ELF-1 (cell line): Measurements from ENCODE around the gene ATP5MK.
"Not testable (repeated sequence)": the region's sequence is repeated elsewhere in the genome, so short reads cannot be mapped to it uniquely, and the experiment has no call there.

Source experiments
- DNase-seq: peaks from one replicate; pipeline ENCODE4 v3.0.0-alpha.2; 2016; ENCODE audit warnings: low read depth, low spot score

The ATP5MK gene, protein sequence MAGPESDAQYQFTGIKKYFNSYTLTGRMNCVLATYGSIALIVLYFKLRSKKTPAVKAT

DNA sequence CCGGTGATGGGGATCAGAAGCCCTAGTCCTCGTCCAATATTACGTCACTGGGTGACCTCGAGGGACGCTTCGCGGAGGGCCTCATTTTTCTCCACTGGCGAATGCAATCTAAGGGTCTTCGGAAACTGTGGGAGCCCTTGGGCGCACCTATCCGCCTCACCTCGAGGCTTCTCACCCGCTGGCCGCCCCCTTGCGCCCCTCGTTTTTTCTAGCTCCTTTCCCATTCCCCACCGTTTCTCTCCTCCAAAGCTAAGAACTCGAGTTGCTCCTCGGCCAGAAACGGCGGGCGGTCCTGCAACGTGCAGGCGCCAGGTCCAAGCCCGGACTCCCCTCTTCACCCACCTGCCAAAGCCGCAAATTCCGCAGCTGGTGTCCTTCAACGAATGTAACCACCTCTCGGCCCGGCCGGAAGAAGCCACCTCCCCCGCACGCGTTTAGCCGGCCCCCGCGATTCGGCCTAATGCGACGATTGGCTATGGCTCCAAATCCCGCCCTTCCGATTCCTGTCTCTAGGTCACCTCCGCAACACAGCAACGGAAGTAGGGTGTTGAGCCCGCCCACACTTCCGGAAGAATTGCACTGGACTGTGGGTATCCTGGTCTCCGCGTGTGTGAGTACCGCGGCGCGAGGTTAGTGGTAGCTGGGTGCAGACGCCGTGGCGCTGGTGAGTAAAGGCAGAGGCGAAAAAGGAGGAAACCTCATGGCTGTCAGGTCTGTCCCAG is at the start of gene ATP5MK, which contains the start of gene PDCD11:
ATP5MK (minus strand) TSS at position 409 of the 722 bp plus-strand sequence. CDS start 4,018 bp downstream, outside the sequence.
PDCD11 (plus strand) TSS at position 560 of the 722 bp plus-strand sequence. CDS start 1,801 bp downstream, outside the sequence.
- peak; percentile 99 for DNase-seq

DNA sequence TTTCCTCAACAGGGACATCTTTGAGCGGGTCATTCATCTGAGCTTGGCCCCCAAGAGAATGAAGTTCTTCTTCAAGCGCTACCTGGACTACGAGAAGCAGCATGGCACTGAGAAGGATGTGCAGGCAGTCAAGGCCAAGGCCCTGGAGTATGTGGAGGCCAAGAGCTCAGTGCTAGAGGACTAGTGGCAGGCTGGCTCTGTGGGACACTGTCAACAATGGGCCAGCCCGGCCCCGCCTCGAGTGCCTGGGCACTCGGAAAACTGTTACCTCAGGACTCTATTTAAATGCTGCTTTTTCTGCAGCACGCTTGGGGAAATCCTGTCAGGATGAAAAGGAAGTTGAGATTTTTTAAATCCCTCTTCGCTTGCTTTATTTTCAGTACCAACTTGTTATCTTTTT is 49.1 kb upstream of the ATP5MK start:
- no peak for DNase-seq

DNA sequence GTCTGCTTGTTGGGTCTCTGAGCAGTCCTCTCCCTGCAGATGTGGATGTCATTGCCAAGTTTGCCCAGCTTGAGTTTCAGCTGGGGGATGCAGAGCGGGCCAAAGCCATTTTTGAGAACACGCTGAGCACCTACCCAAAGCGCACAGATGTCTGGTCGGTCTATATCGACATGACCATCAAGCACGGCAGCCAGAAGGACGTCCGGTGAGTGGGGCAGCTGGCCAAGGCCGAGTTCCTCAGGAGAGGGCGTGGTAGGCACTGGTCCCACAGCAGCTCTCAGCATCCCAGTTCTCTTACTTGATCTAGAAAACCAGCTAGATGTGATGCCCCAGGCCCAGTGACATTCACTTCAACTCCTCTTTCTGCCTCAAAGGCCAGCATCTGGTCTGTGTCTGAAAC is 48.2 kb upstream of the ATP5MK start:
- DNase-seq = no peak

DNA sequence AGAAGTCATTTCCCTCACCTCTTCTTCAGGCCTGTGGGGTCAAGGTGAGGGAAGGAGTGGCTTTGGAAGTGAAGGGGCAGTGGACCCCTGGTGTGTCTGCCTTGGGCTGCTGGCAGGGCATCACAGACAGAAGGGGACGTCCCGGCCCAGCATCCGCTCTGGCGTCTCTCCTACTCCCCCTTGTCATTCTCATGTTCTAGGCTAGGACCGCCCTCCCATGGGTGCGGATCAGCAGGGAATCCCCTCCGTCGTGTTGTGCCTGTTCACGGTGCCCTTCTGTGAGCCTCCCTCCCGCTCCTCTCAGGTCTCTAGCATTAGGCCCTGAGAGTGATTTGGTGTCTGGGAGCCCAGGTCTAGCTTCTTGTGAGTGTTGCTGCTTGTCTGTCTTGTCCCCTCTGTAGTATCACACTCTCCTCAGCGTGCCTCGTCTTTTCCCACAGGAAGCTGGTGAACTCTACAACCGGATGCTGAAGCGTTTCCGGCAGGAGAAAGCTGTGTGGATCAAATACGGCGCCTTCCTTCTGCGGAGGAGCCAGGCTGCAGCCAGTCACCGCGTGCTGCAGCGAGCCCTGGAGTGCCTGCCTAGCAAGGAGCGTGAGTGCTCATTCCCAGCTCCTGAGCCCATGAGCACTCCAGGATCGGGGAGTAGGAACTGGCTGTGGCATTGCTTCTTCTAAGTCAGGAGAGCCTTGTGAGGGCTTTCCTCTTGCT is 47.4 kb upstream of the ATP5MK start:
- DNase-seq = no peak

DNA sequence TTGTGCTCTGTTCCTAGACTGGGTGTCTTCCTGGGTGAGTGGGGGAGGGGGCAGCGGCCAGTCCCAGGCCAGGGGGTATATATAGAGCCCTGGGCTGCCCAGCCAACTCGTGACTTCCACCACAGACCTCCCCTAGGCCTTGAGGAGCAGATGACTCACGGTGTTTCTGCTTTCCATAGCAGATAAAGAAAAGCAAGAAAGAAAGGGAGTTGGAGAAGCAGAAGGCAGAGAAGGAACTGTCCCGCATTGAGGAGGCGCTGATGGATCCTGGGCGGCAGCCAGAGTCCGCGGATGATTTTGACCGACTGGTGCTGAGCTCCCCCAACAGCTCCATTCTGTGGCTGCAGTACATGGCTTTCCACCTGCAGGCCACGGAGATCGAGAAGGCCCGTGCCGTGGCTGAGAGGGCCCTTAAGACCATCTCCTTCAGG is 45.8 kb upstream of the ATP5MK start:
- DNase-seq = peak; percentile 18

DNA sequence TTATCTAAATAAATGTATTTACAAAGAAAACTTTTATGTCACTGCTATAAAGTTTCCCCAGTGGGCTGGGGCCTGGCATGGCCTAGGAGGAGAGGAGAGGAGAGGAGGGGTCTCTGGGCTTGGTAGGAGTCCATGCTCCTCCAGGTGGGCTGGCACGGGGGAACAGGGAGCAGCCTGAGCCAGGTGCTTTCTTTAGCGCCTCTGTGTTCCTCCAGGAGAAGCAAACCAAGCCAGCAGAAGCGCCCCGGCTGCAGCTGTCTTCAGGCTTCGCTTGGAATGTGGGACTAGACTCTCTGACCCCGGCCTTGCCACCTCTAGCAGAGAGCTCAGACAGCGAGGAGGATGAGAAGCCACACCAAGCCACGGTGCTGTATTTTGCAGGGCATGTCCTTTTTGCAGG is 45.3 kb upstream of the ATP5MK start:
- DNase-seq = no peak

DNA sequence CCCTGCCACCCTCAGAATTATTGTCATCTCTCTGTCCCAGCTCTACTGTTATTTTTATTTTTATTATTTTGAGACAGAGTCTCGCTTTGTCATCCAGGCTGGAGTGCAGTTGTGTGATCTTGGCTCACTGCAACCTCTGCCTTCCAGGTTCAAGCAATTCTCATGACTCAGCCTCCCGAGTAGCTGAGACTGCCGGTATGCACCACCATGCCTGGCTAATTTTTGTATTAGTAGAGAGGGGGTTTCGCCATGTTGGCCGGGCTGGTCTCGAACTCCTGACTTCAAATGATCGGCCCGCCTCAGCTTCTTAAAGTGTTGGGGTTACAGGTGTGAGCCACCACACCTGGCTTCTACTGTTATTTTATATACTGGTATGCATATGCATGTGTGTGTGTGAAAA is 44.9 kb upstream of the ATP5MK start:
- DNase-seq = no peak

DNA sequence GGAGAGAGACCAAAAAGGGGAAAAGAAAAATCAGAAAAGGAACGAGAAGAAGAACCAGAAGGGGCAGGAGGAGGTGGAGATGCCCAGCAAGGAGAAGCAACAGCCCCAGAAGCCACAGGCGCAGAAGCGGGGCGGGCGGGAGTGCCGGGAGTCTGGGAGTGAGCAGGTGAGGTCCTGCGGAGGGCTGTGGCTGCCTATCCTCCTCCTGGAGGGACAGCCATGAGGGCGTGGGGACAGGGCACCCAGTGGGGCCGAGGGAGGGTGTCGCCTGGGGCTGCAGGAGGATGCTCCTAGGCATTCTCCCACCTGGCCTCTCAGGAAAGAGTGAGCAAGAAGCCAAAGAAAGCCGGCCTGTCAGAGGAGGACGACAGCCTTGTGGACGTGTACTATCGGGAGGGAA is 44.1 kb upstream of the ATP5MK start:
- DNase-seq = no peak

DNA sequence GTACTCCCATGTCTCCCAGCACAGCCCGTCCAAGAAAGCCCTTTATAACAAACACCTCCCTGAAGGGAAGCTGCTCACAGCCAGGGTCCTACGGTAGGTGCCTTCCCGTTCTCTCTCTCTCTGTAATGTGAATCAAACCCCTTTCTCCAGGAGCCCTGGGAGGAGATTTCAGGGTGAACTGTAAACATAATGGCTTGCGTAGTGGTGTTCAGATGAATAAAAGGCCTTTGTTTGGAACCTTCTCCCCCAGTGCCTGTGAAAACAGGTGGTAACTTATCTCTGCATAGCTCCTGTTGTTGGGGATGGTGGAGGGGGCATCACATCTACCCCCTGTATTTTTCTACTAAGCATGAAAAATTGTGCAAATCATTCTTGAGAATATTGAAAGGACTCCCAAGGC is 43.5 kb upstream of the ATP5MK start:
- DNase-seq = no peak

DNA sequence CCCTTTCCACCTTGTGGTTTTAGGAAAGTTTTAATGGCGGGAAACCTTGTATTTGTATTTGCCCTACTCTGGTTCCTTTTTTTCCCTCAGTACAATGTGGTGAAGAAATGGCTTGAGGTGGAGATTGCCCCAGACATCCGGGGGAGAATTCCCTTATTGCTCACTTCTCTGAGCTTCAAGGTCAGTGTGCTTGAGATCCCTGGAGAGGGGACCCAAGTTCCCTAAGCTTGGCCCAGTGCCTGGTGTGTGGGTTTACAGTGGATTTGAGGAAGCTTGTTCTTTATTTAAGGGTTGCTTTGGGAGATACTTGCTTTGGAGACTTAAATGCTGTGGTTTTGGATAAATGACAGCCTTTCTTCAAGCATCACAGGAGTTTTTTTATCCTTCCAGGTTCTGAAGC is 37.6 kb upstream of the ATP5MK start:
- DNase-seq = no peak

DNA sequence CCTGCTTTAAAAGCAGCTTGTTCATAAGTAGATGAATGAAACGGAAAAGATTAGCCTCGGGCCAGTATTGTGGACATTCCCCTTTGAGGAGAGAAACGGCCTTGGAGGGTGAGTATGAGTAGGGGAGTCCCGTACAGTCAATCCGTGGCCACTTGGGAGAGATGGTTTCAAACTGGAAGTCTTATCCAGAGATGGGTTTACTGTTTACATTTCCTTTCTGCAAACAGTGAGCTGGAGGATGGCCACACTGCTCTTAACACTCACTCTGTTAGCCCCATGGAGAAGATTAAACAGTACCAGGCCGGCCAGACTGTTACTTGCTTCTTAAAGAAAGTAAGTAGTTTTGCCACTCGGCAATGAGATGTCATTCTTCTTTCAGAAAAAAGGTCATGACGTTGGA is 35.6 kb upstream of the ATP5MK start:
- DNase-seq = no peak

DNA sequence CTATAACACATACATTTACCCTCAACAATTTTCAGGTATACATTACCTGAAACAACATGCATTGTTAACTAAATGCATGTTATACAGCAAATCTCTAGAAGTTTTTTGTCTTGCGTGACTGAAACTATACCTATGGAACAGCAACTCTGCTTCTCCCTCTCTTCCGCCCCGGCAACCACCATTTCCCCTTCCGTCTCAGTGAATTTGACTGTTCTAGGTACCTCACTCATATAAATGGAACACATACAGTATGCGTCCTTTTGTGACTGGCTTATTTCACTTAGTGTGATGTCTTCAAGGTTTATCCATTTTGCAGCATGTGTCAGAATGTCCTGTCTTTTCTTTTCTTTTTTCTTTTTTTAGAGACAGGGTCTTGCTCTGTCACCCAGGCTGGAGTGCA is 33.4 kb upstream of the ATP5MK start:
- no peak for DNase-seq

DNA sequence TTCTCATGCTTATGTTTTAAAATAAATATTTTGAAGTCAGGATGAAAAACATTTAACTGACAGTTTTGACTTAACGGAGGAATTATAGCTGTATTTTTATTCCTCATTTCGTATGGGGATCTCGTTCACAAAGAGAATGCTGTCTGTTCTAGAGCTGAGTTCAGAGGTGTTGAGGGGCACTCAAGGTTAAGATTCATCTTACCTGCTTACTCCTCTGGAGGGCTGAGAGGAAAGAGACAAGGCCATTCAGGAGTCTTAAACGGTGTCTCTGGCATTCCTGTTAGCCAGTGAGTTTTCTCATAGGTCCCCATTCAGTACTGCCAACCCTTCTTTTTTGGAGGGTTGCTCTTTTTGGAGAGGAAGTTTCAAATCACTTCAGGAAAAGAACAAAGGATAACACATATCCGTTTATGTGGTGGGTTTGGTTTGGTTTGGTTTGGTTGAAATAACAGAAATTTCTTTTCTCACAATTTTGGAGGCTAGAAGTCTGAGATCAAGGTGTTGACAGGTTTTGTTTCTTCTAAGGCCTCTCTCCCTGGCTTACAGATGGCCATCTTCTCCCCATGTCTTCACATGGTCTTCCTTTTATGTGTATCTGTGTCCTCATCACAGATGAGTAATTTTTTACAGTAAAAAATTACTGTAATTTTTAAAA is 32.8 kb upstream of the ATP5MK start:
- DNase-seq = no peak

DNA sequence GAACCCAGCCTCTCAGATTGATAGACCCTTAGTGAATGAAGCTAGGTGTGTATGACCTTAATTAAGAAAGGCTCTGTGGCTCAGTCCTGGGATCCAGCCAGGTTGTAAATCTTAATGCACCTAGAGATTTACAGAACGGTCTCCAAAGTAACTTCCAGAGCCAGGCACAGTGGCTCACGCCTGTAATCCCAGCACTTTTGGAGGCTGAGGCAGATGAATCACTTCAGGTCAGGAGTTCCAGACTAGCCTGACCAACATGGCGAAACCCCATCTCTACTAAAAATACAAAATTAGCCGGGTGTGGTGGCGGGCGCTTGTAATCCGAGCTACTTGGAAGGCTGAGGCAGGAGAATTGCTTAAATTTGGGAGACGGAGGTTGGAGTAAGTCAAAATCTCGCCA is 31.6 kb upstream of the ATP5MK start:
- DNase-seq = no peak

DNA sequence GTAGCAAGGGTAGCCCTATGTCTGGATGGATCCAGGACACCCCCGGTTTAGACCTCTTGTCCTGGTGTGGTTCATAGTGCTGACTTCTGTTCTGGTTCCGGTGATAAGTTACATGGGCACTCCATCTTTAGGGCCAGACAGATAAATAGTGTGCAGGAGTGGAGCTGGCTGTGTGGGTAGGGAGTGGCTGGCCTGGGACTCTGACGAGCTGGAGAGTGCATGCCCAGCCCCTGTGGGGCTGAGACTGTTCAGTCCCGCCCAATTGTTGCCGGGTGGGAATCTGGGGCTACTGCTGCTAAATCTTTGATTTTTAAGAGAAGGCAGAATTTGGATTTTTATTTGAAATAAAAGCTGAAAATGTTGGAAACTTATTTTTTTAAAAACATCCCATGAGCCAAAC is 27.5 kb upstream of the ATP5MK start:
- DNase-seq = no peak

DNA sequence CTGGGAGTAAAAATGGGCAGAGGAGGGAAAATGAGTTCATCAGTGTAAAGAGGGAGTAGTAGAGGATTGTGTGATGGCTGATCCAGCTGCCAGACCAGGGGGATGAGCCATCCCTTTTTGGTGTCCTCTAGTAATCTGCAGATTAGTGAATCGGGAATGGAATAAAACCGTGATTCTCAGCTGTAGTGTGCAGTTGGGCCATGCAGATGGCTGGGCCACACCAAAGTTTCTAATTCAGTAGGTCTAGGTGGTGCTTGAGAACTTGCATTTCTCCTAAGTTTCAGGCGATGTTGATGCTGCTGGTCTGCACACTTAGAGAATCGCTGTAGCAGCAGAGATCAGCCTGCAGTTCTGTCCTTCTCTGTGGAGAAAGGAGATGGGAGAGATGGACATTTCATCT is 22.8 kb upstream of the ATP5MK start:
- DNase-seq = no peak

DNA sequence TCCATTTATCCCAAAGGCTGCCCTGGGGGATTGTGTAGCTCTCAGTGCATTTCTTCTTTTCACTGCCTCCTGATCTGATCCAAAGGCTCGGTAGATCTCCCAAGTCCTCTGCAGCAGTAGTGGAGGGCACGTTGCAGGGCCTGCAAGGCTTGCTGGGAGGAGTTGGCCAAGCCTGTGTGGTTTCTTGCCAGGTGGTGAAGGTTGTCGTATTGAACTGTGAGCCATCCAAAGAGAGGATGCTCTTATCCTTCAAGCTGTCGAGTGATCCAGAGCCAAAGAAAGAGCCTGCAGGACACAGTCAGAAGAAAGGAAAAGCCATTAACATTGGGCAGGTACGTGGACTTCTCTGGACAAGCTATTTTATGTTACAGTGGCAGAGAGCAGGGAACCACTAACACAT is 21.3 kb upstream of the ATP5MK start:
- no peak for DNase-seq

DNA sequence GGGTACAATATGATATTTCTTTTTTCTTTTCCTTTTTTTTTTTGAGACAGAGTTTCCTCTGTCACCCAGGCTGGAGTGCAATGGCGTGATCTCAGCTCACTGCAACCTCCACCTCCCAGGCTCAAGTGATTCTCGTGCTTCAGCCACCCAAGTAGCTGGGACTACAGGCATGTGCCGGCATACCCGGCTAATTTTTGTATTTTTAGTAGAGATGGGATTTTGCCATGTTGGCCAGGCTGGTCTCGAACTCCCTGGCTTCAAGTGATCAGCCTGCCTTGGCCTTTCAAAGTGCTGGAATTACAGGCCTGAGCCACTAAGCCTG is 20.8 kb upstream of the ATP5MK start:
- not testable (repeated sequence) for DNase-seq

DNA sequence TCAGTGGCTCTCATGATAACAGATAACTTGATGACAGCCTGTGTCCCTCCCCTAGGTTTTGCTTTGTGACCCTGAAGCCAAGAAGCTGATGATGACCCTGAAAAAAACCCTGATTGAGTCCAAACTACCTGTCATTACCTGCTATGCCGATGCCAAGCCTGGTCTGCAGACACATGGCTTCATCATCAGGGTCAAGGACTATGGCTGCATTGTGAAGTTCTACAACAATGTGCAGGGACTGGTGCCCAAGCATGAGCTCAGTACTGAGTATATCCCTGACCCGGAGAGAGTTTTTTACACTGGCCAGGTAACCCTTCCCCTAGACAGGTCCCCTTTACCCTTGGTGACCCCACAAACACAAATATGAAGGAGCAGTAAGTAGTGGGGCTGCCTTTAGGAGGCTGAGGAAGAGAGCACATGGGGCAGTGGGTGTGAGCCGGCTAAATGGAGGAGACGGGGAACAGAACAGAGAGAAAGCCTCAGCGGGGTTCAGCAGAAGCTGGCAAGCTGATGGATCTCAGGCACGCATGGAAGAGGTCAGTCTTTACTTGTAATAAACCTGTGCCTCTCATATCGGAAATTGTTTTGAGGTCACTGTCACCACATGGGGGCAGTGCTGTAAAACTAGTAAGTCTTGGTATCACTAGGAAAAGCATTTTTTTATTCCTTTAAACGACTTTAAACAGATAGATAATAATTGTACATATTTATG is 20.3 kb upstream of the ATP5MK start:
- no peak for DNase-seq

DNA sequence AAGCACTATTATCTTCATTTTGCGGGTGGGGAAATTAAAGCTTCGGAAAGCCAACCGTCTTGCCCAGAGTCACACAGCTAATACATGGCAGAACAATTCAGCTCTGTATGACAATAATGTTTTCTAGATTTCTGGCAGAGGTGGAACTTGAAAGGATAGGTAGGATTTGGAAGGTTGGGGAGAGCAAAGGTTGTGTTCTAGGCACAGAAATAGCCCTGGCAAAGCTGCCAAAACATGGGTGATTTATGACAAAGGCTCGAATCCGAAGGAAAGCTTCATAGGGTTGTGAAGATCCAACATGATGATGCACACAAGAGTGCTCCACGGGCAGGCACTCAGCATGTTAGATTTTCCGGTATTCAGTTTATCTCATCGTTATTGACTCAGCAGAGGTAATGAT is 19.3 kb upstream of the ATP5MK start:
- DNase-seq = no peak

DNA sequence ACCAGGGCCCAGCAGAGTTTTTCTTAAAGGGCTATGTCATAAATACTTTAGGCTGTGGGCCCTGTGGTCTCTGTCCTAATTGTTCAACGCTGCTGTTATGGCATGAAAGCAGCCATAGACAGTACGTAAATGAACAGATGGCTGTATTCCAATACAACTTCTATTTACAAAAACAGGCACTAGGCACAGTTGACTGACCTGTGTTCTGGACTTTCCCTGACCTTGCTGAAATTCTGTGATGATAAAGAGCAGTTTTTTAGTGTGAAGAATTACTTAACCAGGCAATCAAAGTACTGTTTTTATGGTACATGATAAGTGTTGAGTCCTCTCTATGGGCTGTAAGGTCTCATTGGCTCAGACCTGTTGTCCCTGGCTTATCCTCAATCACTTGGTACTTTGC is 17.3 kb upstream of the ATP5MK start:
- no peak for DNase-seq

DNA sequence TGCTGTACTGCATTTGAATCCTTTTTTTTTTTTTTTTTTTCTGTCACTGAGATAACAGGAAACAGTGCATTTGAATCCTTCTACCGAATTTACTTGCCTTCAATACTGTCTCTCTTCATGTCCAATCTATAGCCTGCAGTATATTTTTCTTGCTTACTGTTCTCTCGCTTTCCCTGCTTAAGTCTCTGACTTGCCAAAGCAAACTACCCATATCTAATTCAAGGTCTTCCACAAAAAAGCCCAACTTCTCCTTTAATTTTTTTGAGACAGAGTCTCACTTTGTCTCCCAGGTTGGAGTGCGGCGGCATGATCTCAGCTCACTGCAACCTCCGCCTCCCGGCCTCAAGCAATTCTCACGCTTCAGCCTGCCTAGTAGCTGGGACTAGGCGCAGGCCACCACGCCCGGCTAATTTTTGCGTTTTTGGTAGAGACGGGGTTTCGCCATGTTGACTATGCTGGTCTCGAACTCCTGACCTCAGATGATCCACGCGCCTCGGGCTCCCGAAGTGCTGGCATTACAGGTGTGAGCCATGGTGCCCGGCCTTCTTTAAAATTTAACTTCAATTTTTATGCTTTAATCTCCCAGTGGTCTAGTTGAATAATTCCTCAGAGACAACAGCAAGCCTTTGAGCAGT is 1.0 kb upstream of the ATP5MK start:
- peak; percentile 36 for DNase-seq
